PC-3 (cell line): ENCODE results near the gene DSCAM. TPM values are rescaled to one million over a fixed set of nuclear protein-coding genes. Genes with fewer than 3 reads are reported as not detected.

Source experiments
- ATAC-seq: fragments of 200-7000 bp; cut with Tn5 transposase; 2 replicates; pipeline ENCODE4 v1.9.1; 2020; ENCODE audit warnings: mild to moderate bottlenecking, moderate library complexity
- BruUV-seq: library from RNA; stranded (reverse); fragments of 400-500 nt; replicated peaks from 2 replicates; lab custom pipeline; 2021; lab: Mats Ljungman, UMichigan
- CTCF ChIA-PET: fragments of 300-600 bp; sonication (Branson Sonifier 250); formaldehyde crosslinking; loops from one replicate; lab custom pipeline; 2022; ENCODE audit warnings: antibody characterized with exemption; lab: Charles Lee
- POLR2A ChIA-PET: fragments of 300-600 bp; sonication (Branson Sonifier 250); formaldehyde crosslinking; loops from one replicate; lab custom pipeline; 2022; ENCODE audit warnings: antibody characterized with exemption; ENCODE audit not compliant: unreplicated experiment; lab: Charles Lee
- DNase-seq: peaks from one replicate; pipeline ENCODE4 v3.0.0-alpha.2; 2015
- H2AFZ ChIP-seq: fragments of 300-600 bp; sonication (generic); 2 replicates; pipeline ENCODE4 v1.6.0; 2016; ENCODE audit warnings: antibody characterized with exemption, low read length
- H3F3A ChIP-seq: fragments of 300-600 bp; sonication (generic); one replicate; pipeline ENCODE4 v1.6.0; 2017; ENCODE audit warnings: antibody characterized with exemption, low read length, control low read depth, mild to moderate bottlenecking; ENCODE audit not compliant: unreplicated experiment
- H3K27ac ChIP-seq: fragments of 300-600 bp; sonication (generic); 2 replicates; pipeline ENCODE4 v1.5.1; 2016; ENCODE audit warnings: mild to moderate bottlenecking, low read length
- H3K27me3 ChIP-seq: fragments of 300-600 bp; sonication (generic); 2 replicates; pipeline ENCODE4 v1.6.1; 2016; ENCODE audit warnings: low read length, mixed read lengths
- H3K36me3 ChIP-seq: fragments of 300-600 bp; sonication (generic); 2 replicates; pipeline ENCODE4 v1.6.1; 2016; ENCODE audit warnings: low read depth, mixed run types, low read length, mixed read lengths
- H3K4me1 ChIP-seq: fragments of 300-600 bp; sonication (generic); 2 replicates; pipeline ENCODE4 v1.5.1; 2016; ENCODE audit warnings: low read length; ENCODE audit not compliant: insufficient read depth
- H3K4me2 ChIP-seq: fragments of 300-600 bp; sonication (generic); 2 replicates; pipeline ENCODE4 v1.6.0; 2016; ENCODE audit warnings: low read length
- H3K4me3 ChIP-seq: fragments of 300-600 bp; sonication (generic); 2 replicates; pipeline ENCODE4 v1.5.1; 2016; ENCODE audit warnings: mild to moderate bottlenecking, low read length, mixed read lengths
- H3K79me2 ChIP-seq: fragments of 300-600 bp; sonication (generic); 2 replicates; pipeline ENCODE4 v1.6.1; 2017; ENCODE audit warnings: low read length, mixed read lengths
- H3K9ac ChIP-seq: fragments of 300-600 bp; sonication (generic); 2 replicates; pipeline ENCODE4 v1.6.0; 2016; ENCODE audit warnings: mild to moderate bottlenecking, low read length
- H3K9me2 ChIP-seq: fragments of 300-600 bp; sonication (generic); replicated peaks from 2 replicates; pipeline ENCODE4 v1.6.1; 2016; ENCODE audit warnings: mixed run types, low read length, mixed read lengths
- H3K9me3 ChIP-seq: fragments of 300-600 bp; sonication (generic); 2 replicates; pipeline ENCODE4 v1.6.1; 2016; ENCODE audit warnings: low read length, mixed read lengths
- H4K20me1 ChIP-seq: fragments of 300-600 bp; sonication (generic); 2 replicates; pipeline ENCODE4 v1.6.1; 2016; ENCODE audit warnings: low read length, mixed read lengths
- EZH2 ChIP-seq: fragments of 300-600 bp; sonication (generic); IDR thresholded peaks from one replicate; pipeline ENCODE4 v1.6.1; 2017; ENCODE audit warnings: antibody characterized with exemption, mild to moderate bottlenecking, low read length; ENCODE audit not compliant: unreplicated experiment
- EZH2phosphoT487 ChIP-seq: fragments of 300-600 bp; sonication (generic); IDR thresholded peaks from 2 replicates; pipeline ENCODE4 v1.6.1; 2018; ENCODE audit warnings: mild to moderate bottlenecking, antibody characterized with exemption, low read length, borderline replicate concordance
- intact Hi-C: fragments of 100-400 bp; cut with micrococcal nuclease; formaldehyde crosslinking; loops from 2 replicates; pipeline ENCODE4 v1.9.0; 2023
- total RNA-seq: library from RNA; depleted of rRNA; stranded (reverse); fragments of >200 nt; gene quantifications from 2 replicates; pipeline ENCODE4 v1.2.3, GENCODE V29; 2014
- TF ChIP-seq, protein P1 (sequence below): fragments of 300-600 bp; sonication (generic); conservative IDR thresholded peaks from 2 replicates; pipeline ENCODE4 v1.5.1; 2017; ENCODE audit warnings: antibody characterized with exemption, low read depth, mild to moderate bottlenecking, low read length

Gene DSCAM
- total RNA-seq, 1 experiment from 2014 or later: not detected

DNA sequence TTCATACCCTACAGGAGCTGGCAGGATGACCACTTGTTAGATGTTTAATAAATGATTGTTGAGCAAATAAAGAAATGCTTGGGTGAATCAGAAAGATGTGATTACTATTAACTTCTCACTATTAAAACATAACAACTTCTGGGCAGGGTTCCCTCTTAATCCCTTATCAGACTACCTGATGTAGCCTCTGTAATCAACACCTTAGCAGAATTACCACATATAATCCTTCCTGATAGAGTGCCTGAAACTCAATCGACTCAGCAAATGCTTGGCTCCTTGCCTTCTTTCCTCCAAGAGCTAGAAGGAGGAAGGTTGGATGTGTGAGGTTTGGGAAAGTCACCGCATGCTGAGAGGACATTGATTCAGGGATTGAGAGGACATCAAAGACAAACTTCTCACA lies 34.8 kb upstream of the DSCAM start:
- H4K20me1 ChIP-seq: no peaks in the 10 kb centered on the region
- intact Hi-C loops: no loop called here
- H3K9ac ChIP-seq: no peak overlapping the region
- H3K27ac ChIP-seq: no peak overlapping the region
- no TSS peak for BruUV-seq
- no peaks in the 10 kb centered on the region for H3K9me2 ChIP-seq
- DNase-seq (no peak), ATAC-seq (no peak)
- TF ChIP-seq, protein P1, sequence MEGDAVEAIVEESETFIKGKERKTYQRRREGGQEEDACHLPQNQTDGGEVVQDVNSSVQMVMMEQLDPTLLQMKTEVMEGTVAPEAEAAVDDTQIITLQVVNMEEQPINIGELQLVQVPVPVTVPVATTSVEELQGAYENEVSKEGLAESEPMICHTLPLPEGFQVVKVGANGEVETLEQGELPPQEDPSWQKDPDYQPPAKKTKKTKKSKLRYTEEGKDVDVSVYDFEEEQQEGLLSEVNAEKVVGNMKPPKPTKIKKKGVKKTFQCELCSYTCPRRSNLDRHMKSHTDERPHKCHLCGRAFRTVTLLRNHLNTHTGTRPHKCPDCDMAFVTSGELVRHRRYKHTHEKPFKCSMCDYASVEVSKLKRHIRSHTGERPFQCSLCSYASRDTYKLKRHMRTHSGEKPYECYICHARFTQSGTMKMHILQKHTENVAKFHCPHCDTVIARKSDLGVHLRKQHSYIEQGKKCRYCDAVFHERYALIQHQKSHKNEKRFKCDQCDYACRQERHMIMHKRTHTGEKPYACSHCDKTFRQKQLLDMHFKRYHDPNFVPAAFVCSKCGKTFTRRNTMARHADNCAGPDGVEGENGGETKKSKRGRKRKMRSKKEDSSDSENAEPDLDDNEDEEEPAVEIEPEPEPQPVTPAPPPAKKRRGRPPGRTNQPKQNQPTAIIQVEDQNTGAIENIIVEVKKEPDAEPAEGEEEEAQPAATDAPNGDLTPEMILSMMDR: no peak
- no peak for TF ChIP-seq EZH2
- no peak for TF ChIP-seq EZH2phosphoT487
- ChIA-PET CTCF (no interaction called here), POLR2A (no interaction called here)
- no peaks in the 10 kb centered on the region for H3F3A ChIP-seq
- H3K4me3 ChIP-seq: no peak overlapping the region
- H3K9me3 ChIP-seq: peaks cover 13% of the 10 kb centered on the region; the same call in 1 of the 2 replicates
- H3K36me3 ChIP-seq: no peaks in the 10 kb centered on the region
- no peaks in the 10 kb centered on the region for H3K4me1 ChIP-seq
- H3K79me2 ChIP-seq: no peaks in the 10 kb centered on the region
- no peak overlapping the region for H3K4me2 ChIP-seq
- H2AFZ ChIP-seq: no peak overlapping the region
- H3K27me3 ChIP-seq: no peaks in the 10 kb centered on the region

DNA sequence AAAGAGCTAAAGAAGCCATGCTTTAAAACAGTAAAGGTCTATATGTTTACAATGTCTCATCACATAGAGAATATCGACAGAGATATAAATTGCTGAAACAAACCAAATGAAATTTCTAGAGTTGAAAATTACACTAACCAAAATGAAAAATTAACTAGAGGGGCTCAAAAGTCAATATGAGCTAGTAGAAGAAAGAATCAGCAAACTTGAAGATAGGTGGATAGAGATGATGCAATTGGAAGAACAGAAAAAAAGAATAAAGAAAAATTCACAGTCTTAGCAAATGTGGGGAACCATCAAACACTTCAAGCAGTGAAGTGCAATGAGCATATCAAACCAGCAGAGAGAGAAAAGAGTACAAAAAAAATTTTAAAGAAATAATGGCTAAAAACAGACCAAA lies 24.1 kb upstream of the DSCAM start:
- no peak for DNase-seq
- no peaks in the 10 kb centered on the region for H3K27me3 ChIP-seq
- H3F3A ChIP-seq: no peaks in the 10 kb centered on the region
- intact Hi-C loops: no loop called here
- H3K9me2 ChIP-seq: no peaks in the 10 kb centered on the region
- TF ChIP-seq, protein P1: no peak
- no peak for TF ChIP-seq EZH2
- no peak for TF ChIP-seq EZH2phosphoT487
- no peak overlapping the region for H3K9ac ChIP-seq
- H2AFZ ChIP-seq: no peak overlapping the region
- H3K36me3 ChIP-seq: no peaks in the 10 kb centered on the region
- H3K79me2 ChIP-seq: no peaks in the 10 kb centered on the region
- H3K4me1 ChIP-seq: no peaks in the 10 kb centered on the region
- H3K9me3 ChIP-seq: peaks cover 28% of the 10 kb centered on the region; the same call in 1 of the 2 replicates
- no peak overlapping the region for H3K4me2 ChIP-seq
- no peak for ATAC-seq
- no peaks in the 10 kb centered on the region for H4K20me1 ChIP-seq
- H3K4me3 ChIP-seq: no peak overlapping the region
- BruUV-seq: no TSS peak
- no peak overlapping the region for H3K27ac ChIP-seq
- ChIA-PET CTCF (no interaction called here), POLR2A (no interaction called here)

DNA sequence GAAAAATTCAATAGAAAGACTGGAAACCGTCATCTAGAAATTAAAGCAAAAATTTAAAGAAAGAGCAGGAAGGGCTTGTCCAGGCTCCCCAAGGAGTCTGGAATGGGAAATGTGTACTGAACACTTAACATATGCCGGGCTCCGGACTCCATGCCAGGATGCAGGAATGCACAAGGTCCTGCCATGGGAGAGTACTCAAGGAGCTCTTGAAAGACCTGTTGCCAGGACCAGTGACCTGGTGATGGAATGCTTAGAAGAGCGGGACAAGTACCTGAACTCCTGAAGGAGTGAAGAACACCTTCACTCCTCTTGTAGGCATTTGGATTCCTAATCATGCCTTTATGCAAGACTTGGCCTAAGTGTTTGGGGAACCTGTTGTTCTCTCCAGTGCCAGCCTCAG lies 16.9 kb upstream of the DSCAM start:
- H4K20me1 ChIP-seq: no peaks in the 10 kb centered on the region
- no peaks in the 10 kb centered on the region for H3K79me2 ChIP-seq
- no TSS peak for BruUV-seq
- intact Hi-C loops: no loop called here
- POLR2A ChIA-PET: no interaction called here
- peaks cover 33% of the 10 kb centered on the region for H3K9me3 ChIP-seq
- H3K4me1 ChIP-seq: no peaks in the 10 kb centered on the region
- TF ChIP-seq, protein P1: no peak
- TF ChIP-seq EZH2phosphoT487 (no peak), EZH2 (no peak)
- H3K36me3 ChIP-seq: no peaks in the 10 kb centered on the region
- H2AFZ ChIP-seq: no peak overlapping the region
- no peak for ATAC-seq
- H3K4me3 ChIP-seq: no peak overlapping the region
- H3K27me3 ChIP-seq: no peaks in the 10 kb centered on the region
- no peak overlapping the region for H3K4me2 ChIP-seq
- no peak for DNase-seq
- CTCF ChIA-PET: no interaction called here
- no peaks in the 10 kb centered on the region for H3F3A ChIP-seq
- H3K9me2 ChIP-seq: no peaks in the 10 kb centered on the region
- no peak overlapping the region for H3K9ac ChIP-seq
- H3K27ac ChIP-seq: no peak overlapping the region
